Mucosa of descending colon (tissue), 3 donors: ENCODE data around the gene SORCS2. TPM values are rescaled to one million over a fixed set of nuclear protein-coding genes. Genes with fewer than 3 reads are reported as not detected.

Source experiments
- ATAC-seq: fragments of 200-7000 bp; cut with Tn5 transposase; one replicate; pipeline ENCODE4 v1.9.1; 2020; ENCODE audit warnings: mild to moderate bottlenecking, moderate library complexity
- DNase-seq, 3 donors: peaks; one replicate each; pipeline ENCODE4 v3.0.0-alpha.2; 2020
- H3K36me3 ChIP-seq: fragments of 200-600 bp; one replicate; pipeline ENCODE4 v1.8.0; 2021; ENCODE audit warnings: low read depth, mild to moderate bottlenecking
- H3K4me1 ChIP-seq: fragments of 200-600 bp; one replicate; pipeline ENCODE4 v1.8.0; 2021; ENCODE audit warnings: low read depth, mild to moderate bottlenecking
- H3K4me3 ChIP-seq: fragments of 200-600 bp; one replicate; pipeline ENCODE4 v1.8.0; 2021; ENCODE audit warnings: mild to moderate bottlenecking
- H3K9me3 ChIP-seq: fragments of 200-600 bp; one replicate; pipeline ENCODE4 v1.8.0; 2021; ENCODE audit warnings: mild to moderate bottlenecking
- intact Hi-C, 2 donors: fragments of 100-400 bp; cut with DNase I in 1 of 2; cut with micrococcal nuclease in 1 of 2; formaldehyde crosslinking; loops; one replicate each; pipeline versions ENCODE4 v1.11.0 to v1.11.1; 2022; cut with DNase I, micrococcal nuclease
- total RNA-seq, 3 donors: library from RNA; stranded (reverse); fragmentation: NEBNext Ultra II Directional in 2 of 3; extraction: Animal tissue kit (Norgen Biotek cat#: 25700) in 2 of 3; gene quantifications; one replicate each; pipeline versions ENCODE4 v1.2.1 to v1.2.4, GENCODE V29; 2021 to 2023
- TF ChIP-seq, protein P1 (sequence below): fragments of 200-600 bp; IDR thresholded peaks from one replicate; pipeline ENCODE4 v1.8.0; 2022; ENCODE audit warnings: antibody characterized with exemption, mild to moderate bottlenecking
- donor health status: DM: no; HTN: no; CAD: no; lungs with moderate emphysema.
- donor health status: DM: no; HTN: no; CAD: no.
- donor health status: DM: no; HTN: yes; CAD: no.

SORCS2 gene
- total RNA-seq, 3 donors from 2014 or later: 0.20 to 3.1 (median 1.5) TPM

DNA sequence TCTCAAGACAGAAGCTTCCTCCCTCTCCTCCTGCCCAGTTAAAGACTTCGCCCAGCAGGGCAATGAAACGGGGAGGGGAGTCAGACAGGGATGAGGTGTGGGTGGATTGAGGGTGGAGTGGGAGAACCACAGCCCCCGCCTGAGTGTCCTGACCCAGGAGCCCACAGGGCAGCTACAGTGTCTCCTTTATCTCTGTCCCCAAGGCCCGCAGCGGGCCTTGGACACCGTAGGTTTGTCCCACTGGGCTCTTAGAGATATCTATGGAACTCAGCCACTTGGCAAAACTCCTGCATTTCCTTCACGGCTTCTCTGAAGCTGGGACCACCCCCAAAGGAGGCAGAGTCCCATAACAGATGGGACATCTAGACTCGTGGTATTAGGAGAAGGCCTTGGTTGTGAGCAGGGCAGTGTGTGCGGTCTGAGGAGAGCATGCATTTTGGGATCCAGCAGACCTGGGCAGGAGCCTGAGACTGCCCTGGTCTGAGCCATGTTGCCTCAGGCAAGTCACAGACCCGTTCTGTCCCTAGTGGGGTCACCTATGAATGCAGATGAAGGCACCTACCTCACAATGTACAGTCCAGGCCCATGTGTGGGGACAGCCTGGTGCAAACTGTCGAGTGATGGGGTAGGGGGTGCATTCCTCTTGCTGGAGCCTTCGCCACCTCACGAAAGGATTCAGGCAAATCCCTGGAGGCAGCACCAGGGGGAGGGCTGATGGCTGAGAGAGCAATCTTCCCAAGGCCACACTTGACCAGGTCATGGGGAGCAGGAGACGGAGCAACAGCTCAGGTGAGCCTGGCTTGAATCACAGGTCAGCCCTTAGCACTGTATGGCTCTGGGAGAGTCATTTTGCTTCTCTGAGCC lies 468.1 kb downstream of the SORCS2 start:
- DNase-seq (no peak), ATAC-seq (no peak)
- no peaks in the 10 kb centered on the region for H3K4me1 ChIP-seq
- intact Hi-C loops: no loop called here
- H3K9me3 ChIP-seq: no peaks in the 10 kb centered on the region
- TF ChIP-seq, protein P1, sequence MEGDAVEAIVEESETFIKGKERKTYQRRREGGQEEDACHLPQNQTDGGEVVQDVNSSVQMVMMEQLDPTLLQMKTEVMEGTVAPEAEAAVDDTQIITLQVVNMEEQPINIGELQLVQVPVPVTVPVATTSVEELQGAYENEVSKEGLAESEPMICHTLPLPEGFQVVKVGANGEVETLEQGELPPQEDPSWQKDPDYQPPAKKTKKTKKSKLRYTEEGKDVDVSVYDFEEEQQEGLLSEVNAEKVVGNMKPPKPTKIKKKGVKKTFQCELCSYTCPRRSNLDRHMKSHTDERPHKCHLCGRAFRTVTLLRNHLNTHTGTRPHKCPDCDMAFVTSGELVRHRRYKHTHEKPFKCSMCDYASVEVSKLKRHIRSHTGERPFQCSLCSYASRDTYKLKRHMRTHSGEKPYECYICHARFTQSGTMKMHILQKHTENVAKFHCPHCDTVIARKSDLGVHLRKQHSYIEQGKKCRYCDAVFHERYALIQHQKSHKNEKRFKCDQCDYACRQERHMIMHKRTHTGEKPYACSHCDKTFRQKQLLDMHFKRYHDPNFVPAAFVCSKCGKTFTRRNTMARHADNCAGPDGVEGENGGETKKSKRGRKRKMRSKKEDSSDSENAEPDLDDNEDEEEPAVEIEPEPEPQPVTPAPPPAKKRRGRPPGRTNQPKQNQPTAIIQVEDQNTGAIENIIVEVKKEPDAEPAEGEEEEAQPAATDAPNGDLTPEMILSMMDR: no peak
- no peak overlapping the region for H3K4me3 ChIP-seq
- H3K36me3 ChIP-seq: no peaks in the 10 kb centered on the region

DNA sequence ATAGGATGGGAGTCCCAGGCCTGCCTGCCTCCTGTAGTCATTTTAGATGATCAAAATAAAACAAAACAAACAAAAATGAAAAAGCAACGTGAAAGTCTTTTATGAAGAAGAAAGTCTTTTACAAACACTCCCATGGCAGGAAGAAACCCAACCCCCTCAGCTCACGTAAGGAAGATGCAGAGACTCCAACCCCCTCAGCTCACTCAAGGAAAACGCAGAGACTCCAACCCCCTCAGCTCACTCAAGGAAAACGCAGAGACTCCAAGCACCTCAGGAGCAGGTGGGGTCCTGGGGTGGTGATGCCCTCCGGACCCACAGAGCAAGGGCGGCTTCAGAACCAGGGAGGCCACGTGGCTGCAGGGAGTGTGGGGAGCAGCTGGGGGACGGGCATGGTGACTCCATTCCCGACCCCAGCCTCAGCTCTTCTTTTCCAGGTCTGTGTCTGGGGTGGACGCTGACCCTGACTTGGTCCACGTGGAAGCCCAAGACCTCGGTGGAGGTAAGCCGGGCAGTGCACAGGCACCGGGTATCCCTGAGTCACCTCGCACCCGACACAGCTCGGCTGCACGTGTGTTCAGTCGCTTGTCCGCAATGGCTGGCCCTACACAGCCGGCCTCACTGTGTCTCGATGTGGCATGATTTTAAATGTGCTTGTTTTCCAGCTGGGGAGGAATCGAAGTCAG lies 468.9 kb downstream of the SORCS2 start:
- H3K4me3 ChIP-seq: no peak overlapping the region
- intact Hi-C loops: no loop called here
- no peak for ATAC-seq
- TF ChIP-seq, protein P1: no peak
- H3K36me3 ChIP-seq: no peaks in the 10 kb centered on the region
- H3K4me1 ChIP-seq: no peaks in the 10 kb centered on the region
- no peak for DNase-seq
- H3K9me3 ChIP-seq: no peaks in the 10 kb centered on the region

DNA sequence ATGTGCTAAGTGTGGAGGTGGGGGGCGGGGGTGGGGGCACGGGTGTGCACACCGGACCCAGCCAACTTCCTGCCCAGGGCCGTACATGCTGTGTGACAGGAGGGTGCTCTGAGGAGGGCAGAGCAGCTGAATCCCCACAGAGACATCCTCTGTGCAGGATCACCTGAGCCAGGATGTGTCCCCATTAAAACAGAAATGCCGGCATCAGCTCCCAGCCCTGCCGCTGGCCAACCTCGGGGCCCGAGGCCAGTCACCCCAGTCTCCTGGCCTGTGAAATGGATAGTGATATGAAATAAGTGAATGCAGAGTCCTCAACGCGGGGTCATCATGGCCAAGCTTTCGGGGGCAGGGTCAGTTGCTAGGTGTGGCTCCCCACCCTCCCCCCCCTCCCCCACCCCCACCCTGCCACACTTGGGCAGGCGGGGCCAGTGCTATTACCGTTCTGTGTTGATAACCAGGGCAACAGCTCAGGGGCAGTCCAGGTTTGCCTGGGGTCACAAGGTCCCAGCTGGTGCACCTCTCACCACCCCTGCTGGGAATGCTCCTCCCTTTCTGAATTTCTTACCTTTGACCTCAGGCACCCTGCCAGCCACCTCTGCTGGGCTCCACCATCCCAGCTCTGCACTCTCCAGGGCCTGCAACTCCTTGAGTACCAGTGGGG lies 469.6 kb downstream of the SORCS2 start:
- Histone ChIP-seq H3K9me3 (no peaks in the 10 kb centered on the region), H3K4me3 (no peak overlapping the region), H3K36me3 (no peaks in the 10 kb centered on the region), H3K4me1 (no peaks in the 10 kb centered on the region)
- TF ChIP-seq, protein P1: no peak
- intact Hi-C loops: no loop called here
- no peak for ATAC-seq
- no peak for DNase-seq

DNA sequence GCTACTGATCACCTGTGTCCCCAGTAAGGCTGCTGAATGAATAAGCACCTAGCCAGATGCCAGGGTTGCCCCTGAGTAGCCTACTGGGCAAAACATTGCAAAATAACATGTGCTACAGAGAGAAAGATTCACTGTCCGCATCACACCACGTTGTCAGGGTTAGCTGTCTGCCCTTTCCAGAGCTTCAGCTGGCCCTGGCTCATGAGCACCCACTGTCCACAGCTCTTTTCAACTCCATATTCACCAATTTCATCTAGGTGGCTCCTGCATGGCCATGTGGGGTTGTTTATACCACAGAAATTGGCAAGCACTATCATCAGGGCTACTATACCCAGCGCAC lies 470.1 kb downstream of the SORCS2 start:
- H3K9me3 ChIP-seq: no peaks in the 10 kb centered on the region
- TF ChIP-seq, protein P1: no peak
- DNase-seq (no peak), ATAC-seq (no peak)
- intact Hi-C loops: no loop called here
- H3K36me3 ChIP-seq: no peaks in the 10 kb centered on the region
- H3K4me1 ChIP-seq: no peaks in the 10 kb centered on the region
- H3K4me3 ChIP-seq: no peak overlapping the region

DNA sequence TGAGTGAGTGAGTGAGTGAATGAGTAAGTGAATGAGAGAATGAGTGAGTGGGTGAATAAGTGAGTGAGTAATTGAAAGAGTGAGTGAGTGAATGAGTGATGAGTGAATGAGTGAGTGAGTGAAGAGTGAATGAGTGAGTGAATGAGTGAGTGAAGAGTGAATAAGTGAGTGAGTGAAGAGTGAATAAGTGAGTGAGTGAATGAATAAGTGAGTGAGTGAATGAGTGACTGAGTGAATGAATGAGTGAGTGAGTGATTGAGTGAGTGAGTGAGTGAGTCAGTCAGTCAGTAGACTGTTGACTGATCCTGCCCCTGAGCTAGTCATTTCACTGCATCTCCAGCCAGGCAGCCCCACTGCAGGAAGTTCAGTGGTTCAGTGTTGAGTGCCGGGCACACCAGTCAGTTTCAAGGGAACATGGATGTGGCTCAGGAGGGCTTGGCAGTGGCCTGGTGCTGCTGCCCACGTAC lies 470.8 kb downstream of the SORCS2 start:
- ATAC-seq (no peak), DNase-seq (no peak)
- intact Hi-C loops: no loop called here
- H3K4me3 ChIP-seq: no peak overlapping the region
- H3K9me3 ChIP-seq: no peaks in the 10 kb centered on the region
- H3K36me3 ChIP-seq: no peaks in the 10 kb centered on the region
- TF ChIP-seq, protein P1: no peak
- H3K4me1 ChIP-seq: no peaks in the 10 kb centered on the region
